Activated CD8-positive, alpha-beta T cell treated with anti-CD3 and anti-CD28 coated beads for 36 hours (primary cell): ENCODE measurements around the gene KIF26B. TPM values are rescaled to one million over a fixed set of nuclear protein-coding genes. Genes with fewer than 3 reads are reported as not detected.

Experiments
- ATAC-seq: fragments of 200-7000 bp; cut with Tn5 transposase; one replicate; pipeline ENCODE4 v1.10.0; 2021; ENCODE audit warnings: mild to moderate bottlenecking, moderate library complexity
- CTCF ChIA-PET: fragments of 350-600 bp; sonication (Branson Sonifier 250); formaldehyde crosslinking; loops from one replicate; lab custom pipeline; 2021; ENCODE audit warnings: antibody characterized with exemption; lab: Charles Lee
- POLR2A ChIA-PET: fragments of 350-600 bp; sonication (Branson Sonifier 250); formaldehyde crosslinking; loops from one replicate; lab custom pipeline; 2021; ENCODE audit warnings: antibody characterized with exemption; lab: Charles Lee
- DNase-seq: peaks from one replicate; pipeline ENCODE4 v3.0.0-alpha.2; 2020
- H3K27ac Mint-ChIP-seq: one replicate; pipeline ENCODE4 v1.8.0; 2021; ENCODE audit warnings: mild to moderate bottlenecking, mixed read lengths
- H3K27me3 Mint-ChIP-seq: one replicate; pipeline ENCODE4 v1.8.0; 2021; ENCODE audit warnings: mixed read lengths
- H3K36me3 Mint-ChIP-seq: one replicate; pipeline ENCODE4 v1.8.0; 2021; ENCODE audit warnings: low read depth, mixed read lengths
- H3K4me1 Mint-ChIP-seq: one replicate; pipeline ENCODE4 v1.8.0; 2021; ENCODE audit warnings: low read depth, mixed read lengths
- H3K4me3 Mint-ChIP-seq: one replicate; pipeline ENCODE4 v1.8.0; 2021; ENCODE audit warnings: mild to moderate bottlenecking, moderate library complexity, mixed read lengths
- H3K9me3 Mint-ChIP-seq: one replicate; pipeline ENCODE4 v1.8.0; 2021; ENCODE audit warnings: mixed read lengths
- intact Hi-C: fragments of 100-400 bp; cut with micrococcal nuclease; formaldehyde crosslinking; loops from one replicate; pipeline ENCODE4 v1.10.0; 2022
- total RNA-seq, 2 experiments: library from RNA; stranded (reverse); gene quantifications; one replicate each; pipeline ENCODE4 v1.2.3, GENCODE V29; 2021
- TF ChIP-seq, protein P1 (sequence below): fragments of 200-600 bp; IDR thresholded peaks from one replicate; pipeline ENCODE4 v1.8.0; 2022; ENCODE audit warnings: antibody characterized with exemption, mild to moderate bottlenecking

The KIF26B gene
- total RNA-seq, 2 experiments from 2014 or later = 0.16 TPM

DNA sequence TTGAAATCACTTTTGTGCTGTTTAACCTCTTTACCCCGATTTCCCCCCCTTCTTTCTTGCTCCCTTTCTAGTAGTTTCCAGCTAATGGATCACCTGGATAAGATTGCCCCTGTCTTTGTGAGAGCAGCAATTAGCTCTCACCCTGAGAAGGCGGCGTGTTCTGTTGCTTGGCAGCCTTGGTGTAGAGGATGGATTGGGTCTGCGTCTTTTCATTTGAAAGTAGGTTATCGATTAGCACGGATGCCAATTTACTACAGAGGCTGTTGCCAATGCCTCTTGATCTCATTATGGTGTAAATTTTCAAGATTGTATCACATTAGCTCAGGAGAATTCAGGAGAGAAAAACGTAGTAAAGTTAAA, 26.4 kb downstream of the KIF26B start:
- no peak overlapping the region for H3K27ac Mint-ChIP-seq
- H3K27me3 Mint-ChIP-seq = no peaks in the 10 kb centered on the region
- ChIA-PET CTCF (interaction anchor here (0.9 kb wide), 1 partner anchor 25 kb away, joined by 5 read pairs; no protein-coding TSS in a partner anchor), POLR2A (no interaction called here)
- DNase-seq = no peak
- no peak for ATAC-seq
- TF ChIP-seq, protein P1, sequence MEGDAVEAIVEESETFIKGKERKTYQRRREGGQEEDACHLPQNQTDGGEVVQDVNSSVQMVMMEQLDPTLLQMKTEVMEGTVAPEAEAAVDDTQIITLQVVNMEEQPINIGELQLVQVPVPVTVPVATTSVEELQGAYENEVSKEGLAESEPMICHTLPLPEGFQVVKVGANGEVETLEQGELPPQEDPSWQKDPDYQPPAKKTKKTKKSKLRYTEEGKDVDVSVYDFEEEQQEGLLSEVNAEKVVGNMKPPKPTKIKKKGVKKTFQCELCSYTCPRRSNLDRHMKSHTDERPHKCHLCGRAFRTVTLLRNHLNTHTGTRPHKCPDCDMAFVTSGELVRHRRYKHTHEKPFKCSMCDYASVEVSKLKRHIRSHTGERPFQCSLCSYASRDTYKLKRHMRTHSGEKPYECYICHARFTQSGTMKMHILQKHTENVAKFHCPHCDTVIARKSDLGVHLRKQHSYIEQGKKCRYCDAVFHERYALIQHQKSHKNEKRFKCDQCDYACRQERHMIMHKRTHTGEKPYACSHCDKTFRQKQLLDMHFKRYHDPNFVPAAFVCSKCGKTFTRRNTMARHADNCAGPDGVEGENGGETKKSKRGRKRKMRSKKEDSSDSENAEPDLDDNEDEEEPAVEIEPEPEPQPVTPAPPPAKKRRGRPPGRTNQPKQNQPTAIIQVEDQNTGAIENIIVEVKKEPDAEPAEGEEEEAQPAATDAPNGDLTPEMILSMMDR = no peak
- intact Hi-C loops = no loop called here
- H3K9me3 Mint-ChIP-seq = no peaks in the 10 kb centered on the region
- H3K36me3 Mint-ChIP-seq = no peaks in the 10 kb centered on the region
- H3K4me3 Mint-ChIP-seq = no peak overlapping the region
- H3K4me1 Mint-ChIP-seq = no peaks in the 10 kb centered on the region

DNA sequence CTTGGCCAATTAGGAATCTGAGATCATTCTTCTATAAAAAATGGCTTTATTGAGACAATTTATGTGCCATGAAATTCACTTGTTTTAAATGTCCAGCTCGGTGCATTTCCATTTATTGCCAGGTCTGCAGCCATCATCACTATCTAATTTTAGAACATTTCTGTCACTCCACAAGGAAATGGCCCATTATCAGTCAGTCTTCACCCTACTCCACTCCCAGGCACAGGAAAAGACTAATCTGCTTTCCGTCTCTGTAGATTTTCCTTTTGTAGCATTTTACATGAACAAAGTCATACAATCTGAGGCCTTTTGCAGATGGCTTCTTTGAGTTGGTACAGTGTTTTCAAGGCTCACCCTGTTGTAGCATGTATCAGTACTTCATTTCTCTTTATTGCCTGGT, 27.2 kb downstream of the KIF26B start:
- no peaks in the 10 kb centered on the region for H3K27me3 Mint-ChIP-seq
- no peak overlapping the region for H3K27ac Mint-ChIP-seq
- H3K36me3 Mint-ChIP-seq = no peaks in the 10 kb centered on the region
- H3K4me3 Mint-ChIP-seq = no peak overlapping the region
- ChIA-PET POLR2A (no interaction called here), CTCF (interaction anchor here (0.9 kb wide), 1 partner anchor 26 kb away, joined by 5 read pairs; no protein-coding TSS in a partner anchor)
- DNase-seq (no peak), ATAC-seq (no peak)
- TF ChIP-seq, protein P1 = no peak
- no peaks in the 10 kb centered on the region for H3K9me3 Mint-ChIP-seq
- intact Hi-C loops = no loop called here
- H3K4me1 Mint-ChIP-seq = no peaks in the 10 kb centered on the region

DNA sequence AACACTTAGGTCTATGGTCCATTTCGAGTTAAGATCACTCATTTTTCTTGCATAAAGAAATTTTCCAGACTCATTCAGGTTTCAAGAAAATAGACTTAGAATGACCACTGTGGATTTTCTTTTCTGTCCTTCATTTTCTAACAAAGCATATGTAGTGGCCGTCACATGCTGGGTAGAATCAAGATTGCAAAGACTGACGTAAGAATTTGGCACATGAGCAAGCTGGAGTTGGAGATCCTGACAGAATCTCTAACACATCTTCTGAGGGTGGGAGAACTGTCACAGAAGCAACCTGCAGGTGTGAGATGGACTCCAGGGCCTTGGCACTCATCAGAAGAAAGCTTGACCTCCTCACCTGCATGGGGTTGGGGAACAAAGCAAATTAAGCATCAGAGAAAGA, 28.6 kb downstream of the KIF26B start:
- no peaks in the 10 kb centered on the region for H3K36me3 Mint-ChIP-seq
- no peak overlapping the region for H3K4me3 Mint-ChIP-seq
- H3K4me1 Mint-ChIP-seq = no peaks in the 10 kb centered on the region
- ChIA-PET CTCF (no interaction called here), POLR2A (no interaction called here)
- no peak overlapping the region for H3K27ac Mint-ChIP-seq
- DNase-seq (no peak), ATAC-seq (no peak)
- intact Hi-C loops = no loop called here
- TF ChIP-seq, protein P1 = no peak
- H3K27me3 Mint-ChIP-seq = no peaks in the 10 kb centered on the region
- H3K9me3 Mint-ChIP-seq = no peaks in the 10 kb centered on the region

DNA sequence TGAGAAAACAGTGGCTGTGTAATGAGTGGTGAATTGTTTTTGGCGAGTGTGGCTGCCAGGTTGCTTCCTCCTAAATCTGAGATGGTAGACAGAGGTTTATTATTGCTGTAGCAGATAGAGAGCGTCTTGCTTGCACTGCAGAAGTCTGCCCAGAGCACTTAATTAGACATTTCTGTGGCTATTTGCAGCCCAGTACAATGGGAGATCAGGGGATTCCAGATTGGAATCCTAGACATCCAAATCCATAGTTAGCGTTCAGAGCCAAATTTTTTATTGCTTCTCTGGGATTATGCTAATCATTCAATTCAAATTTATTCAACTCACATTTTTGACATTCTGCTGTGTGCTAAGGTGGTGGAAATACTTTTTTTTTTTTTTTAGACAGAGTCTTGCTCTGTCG, 30.0 kb downstream of the KIF26B start:
- H3K27ac Mint-ChIP-seq = no peak overlapping the region
- intact Hi-C loops = no loop called here
- ChIA-PET POLR2A (no interaction called here), CTCF (no interaction called here)
- no peaks in the 10 kb centered on the region for H3K36me3 Mint-ChIP-seq
- no peaks in the 10 kb centered on the region for H3K9me3 Mint-ChIP-seq
- H3K4me3 Mint-ChIP-seq = no peak overlapping the region
- ATAC-seq (no peak), DNase-seq (no peak)
- no peaks in the 10 kb centered on the region for H3K27me3 Mint-ChIP-seq
- TF ChIP-seq, protein P1 = no peak
- H3K4me1 Mint-ChIP-seq = no peaks in the 10 kb centered on the region

DNA sequence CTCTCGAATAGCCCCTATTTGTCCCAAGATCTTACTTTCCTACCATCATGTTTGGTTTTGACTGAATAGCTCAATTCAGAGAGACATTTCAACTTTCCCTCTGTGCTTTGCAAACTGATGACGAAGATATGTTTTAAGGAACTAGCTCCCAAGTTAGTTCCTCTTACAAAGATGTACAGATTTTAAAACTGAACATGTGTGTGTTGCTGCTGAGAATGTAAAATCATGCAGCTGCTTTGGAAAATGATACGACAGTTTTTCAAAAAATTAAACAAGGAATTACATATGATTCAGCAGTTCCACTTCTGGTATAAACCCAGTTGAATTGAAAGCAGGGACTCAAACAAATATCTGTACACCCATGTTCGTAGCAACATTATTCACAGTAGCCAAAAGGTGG, 33.6 kb downstream of the KIF26B start:
- H3K4me1 Mint-ChIP-seq = no peaks in the 10 kb centered on the region
- no peak overlapping the region for H3K27ac Mint-ChIP-seq
- TF ChIP-seq, protein P1 = no peak
- ChIA-PET POLR2A (no interaction called here), CTCF (no interaction called here)
- DNase-seq = no peak
- intact Hi-C loops = no loop called here
- H3K27me3 Mint-ChIP-seq = no peaks in the 10 kb centered on the region
- ATAC-seq = no peak
- H3K9me3 Mint-ChIP-seq = no peaks in the 10 kb centered on the region
- H3K36me3 Mint-ChIP-seq = no peaks in the 10 kb centered on the region
- no peak overlapping the region for H3K4me3 Mint-ChIP-seq
